Loucy (cell line): ENCODE results near the gene PGD.

ENCODE experiments used
- CTCF ChIP-seq: fragments of 200-600 bp; sonication (generic); conservative IDR thresholded peaks from 2 replicates; pipeline ENCODE4 v1.5.1; 2014; ENCODE audit warnings: mild to moderate bottlenecking, antibody characterized with exemption, low read length
- EZH2phosphoT487 ChIP-seq: fragments of 200-600 bp; IDR thresholded peaks from 2 replicates; pipeline ENCODE4 v1.6.1; 2018; ENCODE audit warnings: antibody characterized with exemption, mild to moderate bottlenecking, moderate library complexity, borderline replicate concordance

DNA sequence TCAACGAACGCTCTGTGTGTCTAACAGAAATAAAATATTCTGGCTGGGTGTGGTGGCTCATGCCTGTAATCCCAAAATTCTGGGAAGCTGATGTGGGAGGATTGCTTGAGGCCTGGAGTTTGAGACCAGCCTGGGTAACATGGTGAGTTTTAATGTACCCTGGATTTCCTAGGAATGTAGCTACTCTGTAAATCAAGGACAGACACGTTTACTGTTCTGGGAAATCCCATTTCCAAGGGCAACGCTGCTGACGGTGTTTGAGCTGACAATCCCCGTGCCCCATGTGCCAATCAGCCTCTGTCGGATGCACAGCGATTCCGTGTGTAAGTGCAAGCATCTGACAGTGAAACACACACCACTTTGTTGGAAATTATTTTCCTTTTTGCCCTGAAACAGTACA, 59.0 kb downstream of the PGD start:
- TF ChIP-seq CTCF: no peak
- no peak for TF ChIP-seq EZH2phosphoT487
